Right cardiac atrium (tissue), 5 donors: ENCODE data around the gene PLEKHG5. TPM values are rescaled to one million over a fixed set of nuclear protein-coding genes. Genes with fewer than 3 reads are reported as not detected.
"Not testable (repeated sequence)": the region's sequence is repeated elsewhere in the genome, so short reads cannot be mapped to it uniquely, and the experiment has no call there.

Source experiments
- ATAC-seq, 2 donors: fragments of 200-7000 bp; cut with Tn5 transposase; one replicate each; pipeline versions ENCODE4 v1.8.0 to v1.9.1; 2020; ENCODE audit warnings: moderate library complexity in 2 of 2, mild to moderate bottlenecking in 1 of 2
- DNase-seq, 3 donors: peaks; one replicate each; pipeline ENCODE4 v3.0.0-alpha.2; 2020
- H3K27ac ChIP-seq: one replicate; pipeline ENCODE4 v1.5.1; 2013; ENCODE audit warnings: mild to moderate bottlenecking, low read length, control low read depth, moderate library complexity
- H3K27me3 ChIP-seq: one replicate; pipeline ENCODE4 v1.6.1; 2013; ENCODE audit not compliant: control insufficient read depth, insufficient read depth
- H3K4me1 ChIP-seq: one replicate; pipeline ENCODE4 v1.6.1; 2013; ENCODE audit warnings: low read length; ENCODE audit not compliant: control insufficient read depth, insufficient read depth
- H3K4me3 ChIP-seq: one replicate; pipeline ENCODE4 v1.5.1; 2013; ENCODE audit warnings: low read length, control low read depth
- H3K9me3 ChIP-seq: one replicate; pipeline ENCODE4 v1.6.1; 2013; ENCODE audit warnings: low read length; ENCODE audit not compliant: control insufficient read depth
- WGBS: extraction: QIAGEN DNeasy Blood & Tissue Kit; methylation state at CpG from one replicate; pipeline ENCODE4 v1.1.7; 2013; 5-methylcytosine and 5-hydroxymethylcytosine counted together
- intact Hi-C, 4 donors: fragments of 100-400 bp; cut with DNase I; formaldehyde crosslinking; loops; one replicate each; pipeline versions ENCODE4 v1.11.0 to v1.14.0; 2022 to 2023
- polyA plus RNA-seq: library from polyadenylated mRNA; stranded (reverse); fragments of 200-250 nt; gene quantifications from one replicate; pipeline ENCODE4 v1.2.3, GENCODE V29; 2013
- total RNA-seq, 4 donors: library from RNA; stranded (reverse); fragmentation: NEBNext Ultra II Directional; extraction: Animal tissue kit (Norgen Biotek cat#: 25700); gene quantifications; one replicate each; pipeline ENCODE4 v1.2.1, GENCODE V29; 2021
- donor health status: healthy with polysubstance abuse.
- donor health status: DM: no; HTN: yes; CAD: no.
- donor health status: DM: no; HTN: no; CAD: no.
- donor health status: DM: no; HTN: yes; CAD: no; lungs with severe emphysema.
- donor health status: DM: yes; HTN: yes; CAD: no.

PLEKHG5 gene
- total and polyA plus RNA-seq, 5 donors, result 7.0 to 9.9 (median 8.7) TPM

GRCh38 chr1:6438047-6438525, 53.4 kb downstream of the PLEKHG5 start:
- intact Hi-C loops, result no loop called here
- Histone ChIP-seq H3K9me3 (no peaks in the 10 kb centered on the region), H3K27ac (no peak overlapping the region), H3K27me3 (no peaks in the 10 kb centered on the region), H3K4me1 (no peaks in the 10 kb centered on the region), H3K4me3 (no peak overlapping the region)
- DNase-seq, result peak in 2 of 3 donors; percentile 73 to 74
- WGBS, result 9% methylated on average over 5 of the region's 5 CpGs
- ATAC-seq, result peak; percentile 59 to 61

DNA sequence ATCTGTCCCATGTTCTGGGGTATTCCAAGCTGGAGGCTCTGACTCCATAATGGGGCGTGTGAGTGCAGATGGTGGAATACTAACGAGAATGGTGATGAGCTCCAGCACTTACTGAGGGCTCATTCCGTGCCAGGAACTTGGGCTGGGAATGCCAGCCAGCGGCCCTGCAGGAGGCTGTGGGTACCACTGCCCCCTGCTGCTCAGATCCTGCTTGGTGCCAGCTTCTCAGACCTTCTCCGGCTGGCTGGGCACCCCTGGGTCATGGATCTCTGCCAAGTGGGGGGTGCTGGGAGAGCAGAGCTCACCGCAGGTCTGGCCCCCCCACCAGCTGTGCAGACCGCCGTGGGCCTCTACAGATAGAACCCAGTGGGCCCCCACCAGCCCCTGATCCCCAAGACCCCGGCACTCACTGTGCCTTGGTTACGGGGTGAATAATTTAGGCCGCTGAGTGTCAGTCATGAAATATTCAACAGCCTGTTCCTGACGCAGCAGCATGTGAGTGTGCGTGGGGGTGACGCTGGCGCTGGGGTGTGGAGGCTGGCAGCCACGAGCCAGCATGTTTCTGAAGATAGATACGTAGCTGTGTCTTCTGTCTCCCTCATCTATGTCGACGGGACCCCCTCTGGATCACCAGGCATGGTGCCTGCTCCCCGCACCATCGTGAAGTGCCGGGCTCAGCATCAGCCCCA, 54.3 kb downstream of the PLEKHG5 start:
- H3K27ac ChIP-seq, H3K27me3 ChIP-seq, H3K4me3 ChIP-seq, H3K9me3 ChIP-seq, intact Hi-C loops, H3K4me1 ChIP-seq: not testable (repeated sequence)
- DNase-seq, result peak in 1 of 3 donors; percentile 67
- ATAC-seq, result peak; percentile 17 to 28
- WGBS, result 44% methylated on average over 22 of the region's 22 CpGs

- ATAC-seq, H3K9me3 ChIP-seq, intact Hi-C loops, H3K4me1 ChIP-seq, H3K27ac ChIP-seq, H3K27me3 ChIP-seq, DNase-seq, H3K4me3 ChIP-seq: not testable (repeated sequence)
- 78% methylated on average over 3 of the region's 3 CpGs for WGBS
Measured at GRCh38 chr1:6436277-6436676, 55.2 kb downstream of the PLEKHG5 start.

DNA sequence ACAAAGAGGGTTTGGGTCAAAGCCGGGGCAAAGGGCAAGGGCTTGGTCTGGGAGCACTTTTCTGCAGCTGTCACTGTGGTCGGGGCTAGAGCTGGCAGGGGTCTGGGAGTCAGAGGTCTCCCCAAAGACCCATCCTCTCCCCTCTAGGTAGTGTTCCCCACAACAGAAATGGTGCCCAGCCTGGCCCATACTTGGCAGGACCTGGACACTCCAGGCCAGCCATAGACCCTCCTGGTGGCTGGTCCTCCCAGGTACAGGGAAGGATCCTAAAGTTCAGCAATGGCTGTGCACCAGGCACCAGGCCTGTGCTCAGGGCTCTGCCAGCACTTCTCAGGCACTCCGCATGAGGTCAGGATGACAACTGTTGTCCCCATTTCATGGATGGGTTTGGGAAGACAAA, 55.9 kb downstream of the PLEKHG5 start:
- intact Hi-C loops, result no loop called here
- DNase-seq, result no peak
- Histone ChIP-seq H3K27ac (no peak overlapping the region), H3K4me3 (no peak overlapping the region), H3K9me3 (no peaks in the 10 kb centered on the region), H3K27me3 (no peaks in the 10 kb centered on the region), H3K4me1 (no peaks in the 10 kb centered on the region)
- 84% methylated on average over 3 of the region's 3 CpGs for WGBS
- ATAC-seq, result no peak

DNA sequence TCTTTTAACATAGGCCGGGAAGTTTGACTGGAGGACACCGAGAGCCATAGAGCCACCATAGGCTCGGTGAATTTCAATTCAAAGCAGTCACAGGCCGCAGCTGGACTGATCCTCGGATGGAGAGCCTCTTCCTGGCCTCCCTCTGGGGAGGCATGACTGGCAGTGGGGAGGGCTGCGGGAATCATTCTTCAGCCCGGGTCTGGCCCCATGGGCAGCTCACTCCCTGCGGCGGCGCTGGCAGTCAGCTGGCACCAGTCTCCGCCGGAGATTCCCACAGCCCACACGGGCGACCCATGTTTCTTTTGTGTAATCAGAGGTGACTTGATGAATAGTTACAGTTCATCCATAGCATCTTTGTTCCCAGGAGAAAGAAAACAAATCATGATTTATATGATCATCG, 56.3 kb downstream of the PLEKHG5 start:
- ATAC-seq (no peak), DNase-seq (no peak)
- Histone ChIP-seq H3K4me3 (no peak overlapping the region), H3K27ac (no peak overlapping the region), H3K27me3 (no peaks in the 10 kb centered on the region), H3K9me3 (no peaks in the 10 kb centered on the region), H3K4me1 (no peaks in the 10 kb centered on the region)
- intact Hi-C loops, result no loop called here
- WGBS, result 83% methylated on average over 15 of the region's 15 CpGs

GRCh38 chr1:6434186-6434585, 57.3 kb downstream of the PLEKHG5 start:
- no peaks in the 10 kb centered on the region for H3K4me1 ChIP-seq
- no peak overlapping the region for H3K4me3 ChIP-seq
- no peak for ATAC-seq
- intact Hi-C loops, result no loop called here
- no peak overlapping the region for H3K27ac ChIP-seq
- DNase-seq, result no peak
- 73% methylated on average over 5 of the region's 5 CpGs for WGBS
- H3K27me3 ChIP-seq, result no peaks in the 10 kb centered on the region
- no peaks in the 10 kb centered on the region for H3K9me3 ChIP-seq

DNA sequence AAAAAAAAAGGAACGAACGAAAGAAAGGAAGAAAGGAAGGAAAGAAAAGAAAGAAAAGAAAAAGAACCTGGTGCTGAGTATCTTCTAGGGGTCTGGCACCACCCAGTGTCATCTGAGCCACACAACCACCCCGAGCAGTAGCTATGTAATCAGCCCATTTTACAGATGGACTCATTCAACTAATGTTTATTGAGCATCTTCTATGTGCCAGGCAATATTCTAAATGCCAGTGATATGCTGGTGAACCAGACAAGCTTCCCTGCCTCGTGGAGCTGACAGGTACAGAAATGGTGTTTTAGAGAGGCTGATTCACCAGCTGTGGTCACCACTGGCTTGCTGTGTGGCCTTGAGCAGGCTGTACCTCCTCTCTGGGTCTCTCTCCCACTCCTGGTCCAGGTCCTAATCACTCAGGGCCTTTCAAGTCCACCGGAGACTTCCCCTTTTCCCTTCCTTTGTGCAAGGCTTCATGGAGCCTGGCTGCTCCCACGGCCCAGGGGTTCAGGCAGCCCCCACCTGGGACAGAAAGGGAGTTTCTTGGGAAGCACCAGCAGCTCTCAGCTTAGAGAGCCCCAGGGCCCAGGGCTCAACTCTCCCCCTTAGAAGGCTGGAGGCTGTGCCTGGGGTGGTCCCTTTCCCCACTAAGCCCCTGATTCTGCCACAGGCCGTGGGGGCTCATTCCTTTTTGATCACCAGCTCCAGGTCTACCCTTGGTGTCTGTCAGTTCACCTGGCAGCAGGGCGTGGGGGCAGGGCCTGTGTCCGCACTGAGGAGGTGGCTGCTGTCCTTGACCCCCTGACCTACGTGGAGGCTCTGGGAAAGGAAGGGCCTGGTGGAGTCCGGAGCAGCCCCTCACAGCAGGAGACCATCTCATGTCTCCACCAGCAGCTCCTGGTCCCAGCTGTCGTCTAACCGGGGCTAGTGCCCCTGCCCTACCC, 59.6 kb downstream of the PLEKHG5 start:
- DNase-seq, result peak in 1 of 3 donors; percentile 3
- WGBS, result 75% methylated on average over 13 of the region's 13 CpGs
- intact Hi-C loops, result not testable (repeated sequence)

GRCh38 chr1:6429660-6430411, 61.6 kb downstream of the PLEKHG5 start:
- H3K27me3 ChIP-seq, intact Hi-C loops, H3K27ac ChIP-seq, H3K9me3 ChIP-seq, H3K4me3 ChIP-seq, H3K4me1 ChIP-seq, DNase-seq: not testable (repeated sequence)
- 25% methylated on average over 19 of the region's 19 CpGs for WGBS
- ATAC-seq, result peak in 1 of 2 donors; percentile 9

More for the DNA sequence above, 59.6 kb downstream of the PLEKHG5 start:
- ATAC-seq, H3K4me3 ChIP-seq, H3K4me1 ChIP-seq, H3K27ac ChIP-seq, H3K9me3 ChIP-seq, H3K27me3 ChIP-seq: not testable (repeated sequence)

GRCh38 chr1:6428453-6428852, 63.0 kb downstream of the PLEKHG5 start:
- ATAC-seq, H3K4me3 ChIP-seq, H3K4me1 ChIP-seq, H3K9me3 ChIP-seq, DNase-seq, H3K27me3 ChIP-seq, intact Hi-C loops, H3K27ac ChIP-seq: not testable (repeated sequence)
- 80% methylated on average over 6 of the region's 6 CpGs for WGBS

DNA sequence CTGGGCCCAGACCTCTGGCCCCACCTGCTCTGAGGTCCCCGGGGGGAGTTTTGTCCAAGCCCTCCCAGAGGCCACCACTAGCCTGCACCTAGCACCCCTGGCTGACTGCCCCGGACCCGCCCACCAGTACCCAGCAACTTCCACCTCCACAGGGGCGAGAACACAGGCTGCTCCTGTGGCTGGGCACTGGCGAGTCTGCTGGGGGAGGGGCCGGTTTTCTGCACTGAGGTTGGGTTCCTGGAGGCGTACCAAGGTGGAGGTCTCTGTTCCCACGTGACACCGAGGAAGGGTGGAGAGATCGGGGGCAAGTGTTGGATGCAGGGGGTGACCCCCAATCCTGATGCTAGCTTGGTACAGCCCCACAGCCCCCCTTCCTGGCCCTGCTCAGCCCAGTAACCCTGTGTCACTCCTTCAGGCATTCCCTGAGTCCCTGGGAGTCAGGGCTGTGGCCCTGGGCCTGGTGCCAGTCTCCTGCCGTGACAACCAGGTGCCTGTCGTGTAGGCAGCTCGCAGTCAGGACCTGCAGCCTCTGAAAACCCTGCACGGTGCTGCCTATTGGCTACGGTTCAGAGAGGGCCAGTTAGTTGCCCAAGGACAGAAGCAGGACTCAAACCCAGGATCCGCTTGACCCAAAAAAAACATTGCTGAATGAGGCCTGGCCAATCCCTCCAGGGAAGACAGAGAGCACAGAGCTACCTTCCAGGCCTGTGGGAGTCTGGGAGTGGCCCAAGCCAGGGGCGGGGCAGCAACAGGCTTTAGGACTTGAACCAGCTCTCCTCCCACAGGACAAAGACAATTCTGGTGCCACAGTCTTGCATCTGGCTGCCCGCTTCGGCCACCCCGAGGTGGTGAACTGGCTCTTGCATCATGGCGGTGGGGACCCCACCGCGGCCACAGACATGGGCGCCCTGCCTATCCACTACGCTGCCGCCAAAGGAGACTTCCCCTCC, 63.8 kb downstream of the PLEKHG5 start:
- WGBS, result 86% methylated on average over 26 of the region's 26 CpGs
- Histone ChIP-seq H3K4me1 (no peaks in the 10 kb centered on the region), H3K27me3 (no peaks in the 10 kb centered on the region), H3K4me3 (no peak overlapping the region), H3K27ac (no peak overlapping the region), H3K9me3 (no peaks in the 10 kb centered on the region)
- intact Hi-C loops, result no loop called here
- DNase-seq (no peak), ATAC-seq (no peak)
